Erythroblast (primary cell): Measurements from ENCODE around the gene DNAJC8.

Experiments used
- GATA1 ChIP-seq: IDR thresholded peaks from 2 replicates; pipeline ENCODE4 v1.6.1; 2011; ENCODE audit warnings: low read depth, mild to moderate bottlenecking, control low read depth, low read length, moderate library complexity
- POLR2A ChIP-seq: IDR thresholded peaks from 2 replicates; pipeline ENCODE4 v1.6.1; 2011; ENCODE audit warnings: mild to moderate bottlenecking, low read length

DNA sequence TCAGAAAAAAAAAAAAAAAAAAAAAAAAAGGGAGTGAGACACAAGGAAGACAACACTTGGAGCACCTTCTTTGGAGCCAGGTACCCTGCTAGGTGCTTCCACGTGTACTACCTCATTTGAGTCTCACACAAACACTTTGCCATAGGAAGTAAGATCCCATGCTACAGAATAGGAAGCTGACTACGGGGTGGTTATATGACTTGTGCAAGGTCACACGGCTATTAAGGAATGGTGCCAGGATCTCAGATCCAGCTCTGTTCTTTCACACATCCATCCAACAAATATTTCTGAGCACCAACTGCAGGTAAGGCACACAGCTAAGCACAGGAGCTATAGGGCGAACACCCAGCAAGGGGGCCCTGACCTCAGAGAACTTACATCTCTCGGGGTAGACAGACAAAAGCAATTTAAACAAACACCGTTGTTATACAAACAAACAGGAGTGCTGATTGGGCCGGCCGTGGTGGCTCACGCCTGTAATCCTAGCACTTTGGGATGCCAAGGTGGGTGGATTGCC lies 78.7 kb downstream of the DNAJC8 start:
- TF ChIP-seq POLR2A (no peak), GATA1 (no peak)
